ENCODE measurements around the gene RFX4.

The RFX4 gene

DNA sequence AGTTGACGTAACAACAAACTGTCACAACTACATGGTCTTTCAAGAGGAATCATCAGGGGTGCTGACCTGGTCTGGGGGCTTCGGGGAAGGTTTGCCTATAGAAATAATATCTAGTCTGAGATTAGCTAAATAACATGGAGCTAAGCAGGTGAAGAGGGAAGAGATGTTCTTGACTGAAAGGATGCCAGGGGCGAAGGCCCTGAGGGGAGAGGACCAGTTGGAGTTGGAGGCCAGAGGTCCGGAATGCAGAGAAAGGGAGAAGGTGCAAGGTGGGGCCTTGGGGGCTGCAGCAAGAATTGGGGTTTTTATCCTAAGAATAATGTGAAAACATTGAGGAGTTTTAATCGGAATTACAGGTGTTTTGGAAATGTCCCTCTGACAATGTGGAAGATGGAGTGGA, 123.2 kb downstream of the RFX4 start:
- Histone ChIP-seq H2AFZ (ENCODE audit: low read length) (no peak overlapping the region), H3K79me2 (ENCODE audit: low read length) (no peaks in the 10 kb centered on the region), H3K4me2 (ENCODE audit: low read depth, low read length) (no peak overlapping the region), H3K9me3 (replicated peaks; ENCODE audit: insufficient read depth, low read length) (no peaks in the 10 kb centered on the region), H3K4me3 (ENCODE audit: low read length) (no peak overlapping the region), H3K4me1 (ENCODE audit: low read length) (no peaks in the 10 kb centered on the region), H3K9me2 (replicated peaks; ENCODE audit: insufficient read depth, low read length) (no peaks in the 10 kb centered on the region), H3K27ac (ENCODE audit: low read length) (no peak overlapping the region), H3F3A (ENCODE audit: insufficient read depth, low read length) (no peaks in the 10 kb centered on the region), H4K20me1 (ENCODE audit: insufficient read depth, low read length) (no peaks in the 10 kb centered on the region), H3K9ac (ENCODE audit: low read length) (no peak overlapping the region), H3K27me3 (replicated peaks; ENCODE audit: insufficient read depth, low read length) (no peaks in the 10 kb centered on the region), H3K36me3 (replicated peaks; ENCODE audit: insufficient read depth, low read length) (no peaks in the 10 kb centered on the region)
- DNase-seq, result no peak
- TF ChIP-seq EZH2 (optimal IDR thresholded peaks at IDR 0.05; ENCODE audit: low read depth, low read length) (no peak), EZH2phosphoT487 (IDR thresholded peaks at IDR 0.05; ENCODE audit: low read length) (no peak)
- TF ChIP-seq, protein P1, sequence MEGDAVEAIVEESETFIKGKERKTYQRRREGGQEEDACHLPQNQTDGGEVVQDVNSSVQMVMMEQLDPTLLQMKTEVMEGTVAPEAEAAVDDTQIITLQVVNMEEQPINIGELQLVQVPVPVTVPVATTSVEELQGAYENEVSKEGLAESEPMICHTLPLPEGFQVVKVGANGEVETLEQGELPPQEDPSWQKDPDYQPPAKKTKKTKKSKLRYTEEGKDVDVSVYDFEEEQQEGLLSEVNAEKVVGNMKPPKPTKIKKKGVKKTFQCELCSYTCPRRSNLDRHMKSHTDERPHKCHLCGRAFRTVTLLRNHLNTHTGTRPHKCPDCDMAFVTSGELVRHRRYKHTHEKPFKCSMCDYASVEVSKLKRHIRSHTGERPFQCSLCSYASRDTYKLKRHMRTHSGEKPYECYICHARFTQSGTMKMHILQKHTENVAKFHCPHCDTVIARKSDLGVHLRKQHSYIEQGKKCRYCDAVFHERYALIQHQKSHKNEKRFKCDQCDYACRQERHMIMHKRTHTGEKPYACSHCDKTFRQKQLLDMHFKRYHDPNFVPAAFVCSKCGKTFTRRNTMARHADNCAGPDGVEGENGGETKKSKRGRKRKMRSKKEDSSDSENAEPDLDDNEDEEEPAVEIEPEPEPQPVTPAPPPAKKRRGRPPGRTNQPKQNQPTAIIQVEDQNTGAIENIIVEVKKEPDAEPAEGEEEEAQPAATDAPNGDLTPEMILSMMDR (IDR thresholded peaks at IDR 0.05; ENCODE audit: low read length), result no peak

DNA sequence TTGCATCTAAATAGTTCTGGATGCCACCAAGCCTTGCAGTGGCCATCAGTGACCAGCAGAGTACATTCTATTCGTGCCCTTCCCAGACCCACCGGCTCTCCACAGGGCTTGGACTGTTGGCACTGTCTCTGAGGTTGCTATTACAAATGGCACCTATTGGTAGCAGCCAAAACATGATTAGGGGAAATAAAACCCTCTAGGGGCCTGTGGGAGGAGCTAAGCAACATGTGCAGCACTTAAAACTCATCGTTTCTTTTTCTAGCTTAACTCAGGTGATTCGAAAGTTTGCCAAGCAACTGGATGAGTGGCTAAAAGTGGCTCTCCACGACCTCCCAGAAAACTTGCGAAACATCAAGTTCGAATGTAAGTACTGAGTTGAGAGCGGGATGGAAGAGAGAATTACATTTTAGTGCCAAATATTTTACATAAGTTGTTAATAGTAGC, 126.3 kb downstream of the RFX4 start:
- Histone ChIP-seq H3K9me2 (replicated peaks; ENCODE audit: insufficient read depth, low read length) (no peaks in the 10 kb centered on the region), H3K4me1 (ENCODE audit: low read length) (no peaks in the 10 kb centered on the region), H3K79me2 (ENCODE audit: low read length) (no peaks in the 10 kb centered on the region), H3K36me3 (replicated peaks; ENCODE audit: insufficient read depth, low read length) (no peaks in the 10 kb centered on the region), H4K20me1 (ENCODE audit: insufficient read depth, low read length) (no peaks in the 10 kb centered on the region), H3K4me3 (ENCODE audit: low read length) (no peak overlapping the region), H3K27me3 (replicated peaks; ENCODE audit: insufficient read depth, low read length) (no peaks in the 10 kb centered on the region), H3F3A (ENCODE audit: insufficient read depth, low read length) (no peaks in the 10 kb centered on the region), H2AFZ (ENCODE audit: low read length) (no peak overlapping the region), H3K9me3 (replicated peaks; ENCODE audit: insufficient read depth, low read length) (no peaks in the 10 kb centered on the region), H3K4me2 (ENCODE audit: low read depth, low read length) (no peak overlapping the region), H3K9ac (ENCODE audit: low read length) (no peak overlapping the region), H3K27ac (ENCODE audit: low read length) (no peak overlapping the region)
- no peak for DNase-seq
- no peak for TF ChIP-seq EZH2 (optimal IDR thresholded peaks at IDR 0.05; ENCODE audit: low read depth, low read length)
- no peak for TF ChIP-seq EZH2phosphoT487 (IDR thresholded peaks at IDR 0.05; ENCODE audit: low read length)
- TF ChIP-seq, protein P1 (IDR thresholded peaks at IDR 0.05; ENCODE audit: low read length), result no peak

DNA sequence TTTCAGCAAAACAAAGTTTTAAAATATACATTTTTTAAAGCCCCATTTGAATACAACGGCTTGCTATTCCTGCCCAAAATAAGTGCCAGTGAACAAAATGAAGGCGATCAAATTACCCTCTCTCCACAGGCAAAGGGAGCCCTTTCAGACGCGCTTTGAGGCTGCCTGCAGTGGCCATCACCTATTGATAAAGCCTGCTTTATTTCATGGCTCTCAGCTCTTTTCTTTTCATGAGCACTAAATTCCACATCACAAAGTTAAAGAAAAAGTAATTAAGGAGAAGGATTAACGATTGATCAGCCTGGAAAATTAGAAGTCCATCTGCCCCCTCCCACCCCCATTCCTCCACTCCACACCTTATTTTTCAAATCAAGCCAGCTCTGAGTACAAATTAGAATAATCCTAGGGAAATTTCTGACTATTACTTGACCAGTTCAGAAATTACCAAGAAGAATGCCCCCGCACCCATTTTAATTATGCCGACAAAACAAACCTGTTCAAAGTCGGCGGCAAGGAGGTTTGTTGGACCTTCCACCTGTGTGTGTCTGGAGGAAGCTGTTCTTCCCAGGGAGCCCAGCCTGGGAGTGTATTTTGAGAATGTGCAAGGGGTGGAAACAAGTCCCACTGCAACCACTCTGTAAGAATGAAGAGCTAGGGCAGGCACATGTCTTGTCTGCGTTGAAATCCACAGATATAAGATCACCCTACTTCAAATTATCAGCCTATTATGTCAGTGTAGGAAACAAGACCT, 127.5 kb downstream of the RFX4 start:
- Histone ChIP-seq H4K20me1 (ENCODE audit: insufficient read depth, low read length) (no peaks in the 10 kb centered on the region), H3K4me2 (ENCODE audit: low read depth, low read length) (no peak overlapping the region), H3K27me3 (replicated peaks; ENCODE audit: insufficient read depth, low read length) (no peaks in the 10 kb centered on the region), H3F3A (ENCODE audit: insufficient read depth, low read length) (no peaks in the 10 kb centered on the region), H3K27ac (ENCODE audit: low read length) (no peak overlapping the region), H3K9ac (ENCODE audit: low read length) (no peak overlapping the region), H3K4me1 (ENCODE audit: low read length) (no peaks in the 10 kb centered on the region), H3K79me2 (ENCODE audit: low read length) (no peaks in the 10 kb centered on the region), H3K9me3 (replicated peaks; ENCODE audit: insufficient read depth, low read length) (no peaks in the 10 kb centered on the region), H3K9me2 (replicated peaks; ENCODE audit: insufficient read depth, low read length) (no peaks in the 10 kb centered on the region), H3K4me3 (ENCODE audit: low read length) (no peak overlapping the region), H2AFZ (ENCODE audit: low read length) (no peak overlapping the region), H3K36me3 (replicated peaks; ENCODE audit: insufficient read depth, low read length) (no peaks in the 10 kb centered on the region)
- TF ChIP-seq EZH2 (optimal IDR thresholded peaks at IDR 0.05; ENCODE audit: low read depth, low read length) (no peak), EZH2phosphoT487 (IDR thresholded peaks at IDR 0.05; ENCODE audit: low read length) (no peak)
- TF ChIP-seq, protein P1 (IDR thresholded peaks at IDR 0.05; ENCODE audit: low read length), result no peak
- no peak for DNase-seq

Measured in MM.1S (cell line).